ENCODE measurements around the gene CXorf58. TPM values are rescaled to one million over a fixed set of nuclear protein-coding genes. Genes with fewer than 3 reads are reported as not detected.

The CXorf58 gene
- total and polyA plus RNA-seq, 2 donors (not counting 3 experiments of a cell fraction or from before 2014, with no cell fraction given), result not detected

DNA sequence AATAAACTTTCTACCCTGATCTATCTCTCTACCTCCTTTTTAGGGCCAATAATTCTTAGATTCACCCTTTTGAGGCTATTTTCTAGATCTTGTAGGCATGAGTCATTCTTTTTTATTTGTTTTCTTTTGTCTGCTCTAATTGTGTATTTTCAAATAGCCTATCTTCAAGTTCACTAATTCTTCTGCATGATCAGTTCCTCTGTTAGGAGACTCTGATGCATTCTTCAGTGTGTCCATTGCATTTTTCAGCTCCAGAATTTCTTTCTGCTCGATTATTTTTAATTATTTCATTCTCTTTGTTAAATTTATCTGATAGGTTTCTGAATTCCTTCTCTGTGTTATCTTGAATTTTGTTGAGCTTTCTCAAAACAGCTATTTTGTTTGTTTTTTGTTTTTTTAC lies 11.3 kb downstream of the CXorf58 start:
- H3K27ac ChIP-seq (ENCODE audit: insufficient read depth, low read depth, low read length), result no peak overlapping the region
- H3K9ac ChIP-seq (replicated peaks; ENCODE audit: extremely low read depth, insufficient read depth, low read length), result no peak overlapping the region
- ChIA-PET CTCF (no interaction called here), POLR2A (no interaction called here)
- H4K20me1 ChIP-seq (replicated peaks; ENCODE audit: control insufficient read depth, extremely low read depth, insufficient read depth, low read length), result no peaks in the 10 kb centered on the region
- FAIRE-seq, result no peak
- H3K4me3 ChIP-seq (replicated peaks in 1 of 3; ENCODE audit: insufficient read depth in 1 of 3, low read depth in 1 of 3, low read length in 3 of 3), result no peak overlapping the region
- no peak for TF ChIP-seq JUN (IDR thresholded peaks at IDR 0.05; ENCODE audit: borderline replicate concordance, insufficient read depth, insufficient read length, low read depth)
- TF ChIP-seq GATA2 (IDR thresholded peaks at IDR 0.05; ENCODE audit: insufficient read depth, insufficient read length, low read depth, low read length), result no peak
- TF ChIP-seq, protein P1, sequence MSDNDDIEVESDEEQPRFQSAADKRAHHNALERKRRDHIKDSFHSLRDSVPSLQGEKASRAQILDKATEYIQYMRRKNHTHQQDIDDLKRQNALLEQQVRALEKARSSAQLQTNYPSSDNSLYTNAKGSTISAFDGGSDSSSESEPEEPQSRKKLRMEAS (IDR thresholded peaks at IDR 0.05; ENCODE audit: insufficient read depth, insufficient read length), result no peak
- no peak for TF ChIP-seq MYC (IDR thresholded peaks at IDR 0.05; ENCODE audit: low read depth, low read length)
- TF ChIP-seq POLR2AphosphoS5 (IDR thresholded peaks at IDR 0.05; ENCODE audit: insufficient read depth, low read depth, low read length), result no peak
- TF ChIP-seq POLR2A (IDR thresholded peaks at IDR 0.05; ENCODE audit: low read depth, low read length), result no peak
- TF ChIP-seq, protein P2, sequence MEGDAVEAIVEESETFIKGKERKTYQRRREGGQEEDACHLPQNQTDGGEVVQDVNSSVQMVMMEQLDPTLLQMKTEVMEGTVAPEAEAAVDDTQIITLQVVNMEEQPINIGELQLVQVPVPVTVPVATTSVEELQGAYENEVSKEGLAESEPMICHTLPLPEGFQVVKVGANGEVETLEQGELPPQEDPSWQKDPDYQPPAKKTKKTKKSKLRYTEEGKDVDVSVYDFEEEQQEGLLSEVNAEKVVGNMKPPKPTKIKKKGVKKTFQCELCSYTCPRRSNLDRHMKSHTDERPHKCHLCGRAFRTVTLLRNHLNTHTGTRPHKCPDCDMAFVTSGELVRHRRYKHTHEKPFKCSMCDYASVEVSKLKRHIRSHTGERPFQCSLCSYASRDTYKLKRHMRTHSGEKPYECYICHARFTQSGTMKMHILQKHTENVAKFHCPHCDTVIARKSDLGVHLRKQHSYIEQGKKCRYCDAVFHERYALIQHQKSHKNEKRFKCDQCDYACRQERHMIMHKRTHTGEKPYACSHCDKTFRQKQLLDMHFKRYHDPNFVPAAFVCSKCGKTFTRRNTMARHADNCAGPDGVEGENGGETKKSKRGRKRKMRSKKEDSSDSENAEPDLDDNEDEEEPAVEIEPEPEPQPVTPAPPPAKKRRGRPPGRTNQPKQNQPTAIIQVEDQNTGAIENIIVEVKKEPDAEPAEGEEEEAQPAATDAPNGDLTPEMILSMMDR (IDR thresholded peaks at IDR 0.05; ENCODE audit: extremely low read depth in 1 of 2, insufficient read depth in 1 of 2, low read depth in 1 of 2, low read length in 2 of 2), result no peak
- no peak for TF ChIP-seq EZH2 (IDR thresholded peaks at IDR 0.05; ENCODE audit: borderline replicate concordance, low read depth, low read length, severe bottlenecking)
- TF ChIP-seq FOS (IDR thresholded peaks at IDR 0.05; ENCODE audit: borderline replicate concordance, insufficient read depth, low read length), result no peak
- DNase-seq (ENCODE audit: low read depth, low spot score), result no peak
- H3K9me3 ChIP-seq (replicated peaks; ENCODE audit: control insufficient read depth, insufficient read depth, low read length), result no peaks in the 10 kb centered on the region
- intact Hi-C loops (cut with micrococcal nuclease) (no loop called here), dilution Hi-C loops (cut with MboI; ENCODE audit: extremely low pct_ligation_motif_present, low sequenced_read_pairs) (no loop called here)
- H3K9me1 ChIP-seq (replicated peaks; ENCODE audit: control insufficient read depth, extremely low read depth, insufficient read depth, low read length), result no peaks in the 10 kb centered on the region
- H3K36me3 ChIP-seq (ENCODE audit: control insufficient read depth in 2 of 2, extremely low read depth in 1 of 2, insufficient read depth in 2 of 2, low read length in 2 of 2), result no peaks in the 10 kb centered on the region
- no peak overlapping the region for H3K4me2 ChIP-seq (ENCODE audit: insufficient read depth, low read length)
- H3K4me1 ChIP-seq (ENCODE audit: control insufficient read depth, extremely low read depth, insufficient read depth, low read length), result no peaks in the 10 kb centered on the region
- no peaks in the 10 kb centered on the region for H3K79me2 ChIP-seq (ENCODE audit: control insufficient read depth, insufficient read depth, low read length)
- no peaks in the 10 kb centered on the region for H3K27me3 ChIP-seq (ENCODE audit: control insufficient read depth in 2 of 2, insufficient read depth in 2 of 2, low read length in 2 of 2)
- no TSS peak for BruUV-seq (replicated peaks)
- H2AFZ ChIP-seq (ENCODE audit: low read depth, low read length), result no peak overlapping the region

Data from endothelial cell of umbilical vein (primary cell).